Skeletal muscle tissue (tissue), 4 donors: ENCODE measurements around the gene BCAS3. TPM values are rescaled to one million over a fixed set of nuclear protein-coding genes. Genes with fewer than 3 reads are reported as not detected.
"Not testable (repeated sequence)": the region's sequence is repeated elsewhere in the genome, so short reads cannot be mapped to it uniquely, and the experiment has no call there.

Experiments
- H3K27ac ChIP-seq: one replicate; pipeline ENCODE4 v1.7.0; 2013; ENCODE audit warnings: mild to moderate bottlenecking, low read depth, low read length, inconsistent platforms
- H3K27me3 ChIP-seq, 3 donors: one replicate each; pipeline ENCODE4 v1.7.0; 2013; ENCODE audit warnings: low read length in 3 of 3; ENCODE audit not compliant: control insufficient read depth in 3 of 3, insufficient read depth in 3 of 3
- H3K36me3 ChIP-seq, 3 donors: one replicate each; pipeline ENCODE4 v1.7.0; 2013; ENCODE audit warnings: low read length in 3 of 3; ENCODE audit not compliant: control insufficient read depth in 3 of 3, insufficient read depth in 3 of 3
- H3K4me1 ChIP-seq, 3 donors: one replicate each; pipeline ENCODE4 v1.7.0; 2013; ENCODE audit warnings: low read length in 3 of 3, mild to moderate bottlenecking in 3 of 3; ENCODE audit not compliant: control insufficient read depth in 3 of 3, insufficient read depth in 3 of 3
- H3K4me3 ChIP-seq, 3 donors: one replicate each; pipeline ENCODE4 v1.7.0; 2013; ENCODE audit warnings: low read length in 3 of 3
- H3K9ac ChIP-seq, 3 donors: one replicate each; pipeline ENCODE4 v1.7.0; 2013; ENCODE audit warnings: low read length in 3 of 3, mild to moderate bottlenecking in 3 of 3, moderate library complexity in 2 of 3, low read depth in 1 of 3
- H3K9me3 ChIP-seq, 3 donors: one replicate each; pipeline ENCODE4 v1.7.0; 2013; ENCODE audit warnings: low read length in 3 of 3; ENCODE audit not compliant: control insufficient read depth in 3 of 3
- total RNA-seq: library from RNA; depleted of rRNA; stranded (reverse); fragments of >200 nt; gene quantifications from one replicate; pipeline ENCODE4 v1.2.3, GENCODE V29; 2014
- donor health status: Osteomylitis.

The BCAS3 gene
- total RNA-seq, 1 donor from 2014 or later: 25.1 TPM

DNA sequence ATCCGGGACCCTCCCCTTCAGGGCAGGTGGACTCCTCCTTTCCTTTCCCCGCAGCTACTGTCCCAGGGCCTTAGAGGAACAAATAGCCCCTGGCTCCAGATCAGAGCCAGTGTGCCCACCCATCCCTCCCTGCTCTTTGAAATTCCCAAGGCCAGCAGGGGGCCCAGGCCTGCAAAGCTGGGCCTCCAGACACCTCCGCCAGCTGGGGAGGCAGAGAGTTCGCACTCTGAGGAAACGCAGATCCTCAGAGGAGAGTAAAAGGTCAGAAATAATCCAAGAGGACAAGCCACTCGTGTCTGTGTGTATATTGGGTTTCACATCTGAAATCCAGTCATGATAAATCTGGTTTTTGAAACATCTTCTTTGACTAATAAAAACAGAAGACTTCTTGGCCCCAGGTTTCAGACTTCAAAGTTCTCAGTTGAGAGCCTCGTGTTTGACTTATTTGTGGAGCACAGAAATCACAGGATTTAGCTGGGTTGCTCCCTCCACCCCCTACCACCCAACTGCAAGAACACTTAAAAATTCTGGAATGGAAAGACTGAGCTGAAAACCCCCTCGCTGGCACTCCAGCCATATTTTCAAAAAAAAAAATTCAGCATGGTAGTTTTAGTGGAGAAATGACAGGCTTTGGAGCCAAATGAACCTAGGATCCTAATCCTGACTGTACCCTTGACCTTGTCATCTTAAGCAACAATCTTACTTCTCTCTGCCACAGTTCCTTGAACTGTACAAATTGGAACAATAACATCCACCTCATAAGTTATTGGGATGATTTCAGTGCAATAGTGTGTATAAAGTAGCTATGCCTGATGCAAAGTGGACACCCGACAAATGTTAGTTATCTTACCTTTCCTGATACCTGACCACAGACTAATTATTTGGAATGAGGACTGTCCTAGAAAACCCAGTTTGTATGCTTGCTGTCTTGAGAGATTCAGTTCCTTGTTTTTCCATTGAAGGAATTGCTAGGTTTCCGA lies 677.5 kb downstream of the BCAS3 start:
- H3K27me3 ChIP-seq: no peaks in the 10 kb centered on the region
- H3K9ac ChIP-seq: no peak overlapping the region
- no peaks in the 10 kb centered on the region for H3K36me3 ChIP-seq
- H3K4me3 ChIP-seq: no peak overlapping the region
- no peaks in the 10 kb centered on the region for H3K9me3 ChIP-seq
- no peak overlapping the region for H3K27ac ChIP-seq
- H3K4me1 ChIP-seq: no peaks in the 10 kb centered on the region

- H3K4me1 ChIP-seq, H3K4me3 ChIP-seq, H3K27me3 ChIP-seq, H3K9me3 ChIP-seq, H3K36me3 ChIP-seq, H3K9ac ChIP-seq, H3K27ac ChIP-seq: not testable (repeated sequence)
Measured at GRCh38 chr17:61357061-61357460, 679.4 kb downstream of the BCAS3 start.

- H3K36me3 ChIP-seq, H3K9ac ChIP-seq, H3K9me3 ChIP-seq, H3K4me3 ChIP-seq, H3K4me1 ChIP-seq, H3K27ac ChIP-seq, H3K27me3 ChIP-seq: not testable (repeated sequence)
Measured at GRCh38 chr17:61359513-61359912, 681.9 kb downstream of the BCAS3 start.

DNA sequence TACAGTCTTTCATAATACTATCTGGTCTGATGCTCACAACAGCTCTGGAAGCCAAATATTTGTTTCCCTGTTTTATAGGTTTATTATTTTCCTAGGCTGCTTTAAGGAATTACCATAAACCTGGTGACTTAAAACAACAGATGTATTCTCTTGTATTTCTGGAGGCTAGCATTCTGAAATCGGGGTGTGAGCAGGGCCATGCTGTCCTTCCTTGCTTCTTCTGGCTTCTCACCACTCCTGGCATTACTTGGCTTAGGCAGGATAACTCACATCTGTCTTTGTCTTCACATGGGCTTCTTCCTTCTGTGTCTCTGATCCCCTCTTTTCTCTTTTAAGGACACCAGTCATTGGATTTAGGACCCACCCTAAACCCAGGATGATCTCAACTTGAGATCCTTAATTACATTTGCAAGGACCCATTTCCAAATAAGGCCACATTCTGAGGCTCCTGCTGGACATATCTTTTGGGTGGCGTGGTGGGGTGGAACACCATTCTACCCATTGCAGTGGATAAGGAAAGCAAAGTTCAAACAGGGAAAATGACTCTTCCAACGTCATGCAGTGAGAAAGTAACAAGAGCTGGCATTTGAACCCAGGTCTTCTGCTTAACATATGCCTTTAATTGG lies 682.8 kb downstream of the BCAS3 start:
- Histone ChIP-seq H3K27me3 (no peaks in the 10 kb centered on the region), H3K9me3 (no peaks in the 10 kb centered on the region), H3K9ac (no peak overlapping the region), H3K4me1 (no peaks in the 10 kb centered on the region), H3K27ac (no peak overlapping the region), H3K36me3 (no peaks in the 10 kb centered on the region), H3K4me3 (no peak overlapping the region)

GRCh38 chr17:61361084-61361483 lies 683.4 kb downstream of the BCAS3 start:
- no peaks in the 10 kb centered on the region for H3K9me3 ChIP-seq
- H3K27ac ChIP-seq: no peak overlapping the region
- H3K4me1 ChIP-seq: no peaks in the 10 kb centered on the region
- H3K27me3 ChIP-seq: no peaks in the 10 kb centered on the region
- H3K36me3 ChIP-seq: no peaks in the 10 kb centered on the region
- H3K4me3 ChIP-seq: no peak overlapping the region
- H3K9ac ChIP-seq: no peak overlapping the region

GRCh38 chr17:61362396-61362795 lies 684.7 kb downstream of the BCAS3 start:
- Histone ChIP-seq H3K36me3 (no peaks in the 10 kb centered on the region), H3K27ac (no peak overlapping the region), H3K27me3 (no peaks in the 10 kb centered on the region), H3K9ac (no peak overlapping the region), H3K9me3 (no peaks in the 10 kb centered on the region), H3K4me1 (no peaks in the 10 kb centered on the region), H3K4me3 (no peak overlapping the region)

GRCh38 chr17:61362852-61363600 lies 685.4 kb downstream of the BCAS3 start:
- H3K4me1 ChIP-seq: no peaks in the 10 kb centered on the region
- no peak overlapping the region for H3K4me3 ChIP-seq
- no peak overlapping the region for H3K27ac ChIP-seq
- no peaks in the 10 kb centered on the region for H3K27me3 ChIP-seq
- H3K9ac ChIP-seq: no peak overlapping the region
- H3K36me3 ChIP-seq: no peaks in the 10 kb centered on the region
- H3K9me3 ChIP-seq: no peaks in the 10 kb centered on the region

- Histone ChIP-seq H3K27ac (no peak overlapping the region), H3K4me3 (no peak overlapping the region), H3K27me3 (no peaks in the 10 kb centered on the region), H3K9me3 (no peaks in the 10 kb centered on the region), H3K9ac (no peak overlapping the region), H3K36me3 (no peaks in the 10 kb centered on the region), H3K4me1 (no peaks in the 10 kb centered on the region)
Measured at GRCh38 chr17:61363601-61364462, 686.2 kb downstream of the BCAS3 start.

DNA sequence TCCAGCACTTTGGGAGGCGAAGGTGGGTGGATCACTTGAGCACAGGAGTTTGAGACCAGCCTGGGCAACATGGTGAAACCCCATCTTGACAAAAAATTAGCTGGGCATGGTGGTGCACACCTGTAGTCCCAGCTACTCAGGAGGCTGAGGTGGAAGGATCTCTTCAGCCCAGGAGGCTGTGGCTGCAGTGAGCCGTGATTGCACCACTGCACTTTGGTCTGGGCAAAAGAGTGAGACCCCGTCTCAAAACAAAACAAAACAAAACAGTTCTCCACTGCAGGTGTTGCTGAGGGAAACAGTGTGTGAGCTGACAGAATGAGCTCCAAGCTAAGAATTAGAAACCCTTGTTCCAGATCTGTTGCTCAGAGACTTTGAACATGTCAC lies 686.8 kb downstream of the BCAS3 start:
- no peaks in the 10 kb centered on the region for H3K4me1 ChIP-seq
- no peak overlapping the region for H3K9ac ChIP-seq
- no peaks in the 10 kb centered on the region for H3K36me3 ChIP-seq
- H3K27me3 ChIP-seq: no peaks in the 10 kb centered on the region
- H3K4me3 ChIP-seq: no peak overlapping the region
- no peaks in the 10 kb centered on the region for H3K9me3 ChIP-seq
- no peak overlapping the region for H3K27ac ChIP-seq
